Gastrocnemius medialis (tissue), 4 donors: ENCODE data around the gene GLI2. TPM values are rescaled to one million over a fixed set of nuclear protein-coding genes. Genes with fewer than 3 reads are reported as not detected.

Experiments
- ATAC-seq, 2 donors: fragments of 150-250 bp; one replicate each; pipeline ENCODE4 v1.9.1; 2016
- DNase-seq, 2 donors: peaks; one replicate each; pipeline ENCODE4 v3.0.0-alpha.2; 2019
- H3K27ac ChIP-seq, 4 donors: fragments of 200-600 bp; sonication (generic); 1 replicate in 1 of 4; 2 replicates in 3 of 4; pipeline ENCODE4 v1.5.1; 2016 to 2018; ENCODE audit warnings: mild to moderate bottlenecking in 2 of 4, moderate library complexity in 1 of 4
- H3K27me3 ChIP-seq, 3 donors: fragments of 200-600 bp; sonication (generic) in 2 of 3; 1 replicate in 1 of 3; 2 replicates in 2 of 3; pipeline versions ENCODE4 v1.5.1 to v1.6.0; 2016 to 2019; ENCODE audit warnings: mild to moderate bottlenecking in 1 of 3, moderate library complexity in 1 of 3
- H3K36me3 ChIP-seq, 2 donors: fragments of 200-600 bp; sonication (generic) in 1 of 2; one replicate each; pipeline ENCODE4 v1.5.1; 2017 to 2018
- H3K4me1 ChIP-seq, 2 donors: fragments of 200-600 bp; sonication (generic) in 1 of 2; one replicate each; pipeline ENCODE4 v1.5.1; 2016 to 2017; ENCODE audit warnings: mild to moderate bottlenecking in 2 of 2
- H3K4me3 ChIP-seq, 4 donors: fragments of 200-600 bp; sonication (generic) in 3 of 4; 1 replicate in 1 of 4; 2 replicates in 3 of 4; pipeline ENCODE4 v1.5.1; 2016 to 2019; ENCODE audit warnings: mild to moderate bottlenecking in 2 of 4
- H3K9me3 ChIP-seq, 3 donors: fragments of 200-600 bp; sonication (generic) in 2 of 3; 1 replicate in 1 of 3; 2 replicates in 2 of 3; pipeline ENCODE4 v1.5.1; 2016 to 2019
- CTCF ChIP-seq, 5 experiments: fragments of 450-650 bp in 3 of 5; fragments of 200-600 bp in 2 of 5; sonication (generic) in 2 of 5; IDR thresholded peaks in 4 of 5; conservative IDR thresholded peaks in 1 of 5; 1 replicate in 4 of 5; 2 replicates in 1 of 5; pipeline ENCODE4 v1.5.1; 2016 to 2019; ENCODE audit warnings: antibody characterized with exemption in 5 of 5, mild to moderate bottlenecking in 3 of 5, moderate library complexity in 3 of 5
- POLR2A ChIP-seq, 2 donors: fragments of 450-650 bp; IDR thresholded peaks; one replicate each; pipeline ENCODE4 v1.6.1; 2017; ENCODE audit warnings: antibody characterized with exemption in 2 of 2, mild to moderate bottlenecking in 2 of 2, moderate library complexity in 2 of 2
- in situ Hi-C, 4 donors: fragments of 200-750 bp; cut with MboI; loops; one replicate each; pipeline versions ENCODE4 v1.15.0 to v1.8.0; 2017; ENCODE audit warnings: low sequenced_read_pairs in 4 of 4
- intact Hi-C: fragments of 100-400 bp; cut with DNase I; formaldehyde crosslinking; loops from one replicate; pipeline ENCODE4 v1.15.1; 2023; ENCODE audit warnings: low total_unique reads
- total RNA-seq, 4 donors: library from RNA; depleted of rRNA; stranded (reverse); fragments of >200 nt; gene quantifications; one replicate each; pipeline versions ENCODE4 v1.1.0 to v1.2.3, GENCODE V29; 2016

The GLI2 gene
- total RNA-seq, 4 donors from 2014 or later = 0.27 to 0.49 (median 0.29) TPM

GRCh38 chr2:120704696-120705095 lies 31.0 kb upstream of the GLI2 start:
- H3K36me3 ChIP-seq = no peaks in the 10 kb centered on the region
- no peaks in the 10 kb centered on the region for H3K4me1 ChIP-seq
- in situ Hi-C loops (loop anchor here in 2 of 4 donors (25.0 kb wide), 2 partner anchors 608 to 633 kb away; no protein-coding TSS in a partner anchor), intact Hi-C loops (no loop called here)
- TF ChIP-seq POLR2A (IDR thresholded peaks at IDR 0.05) = no peak
- no peak for TF ChIP-seq CTCF (IDR thresholded peaks at IDR 0.05 in 4 of 5, conservative IDR thresholded peaks at IDR 0.05 in 1 of 5)
- H3K27me3 ChIP-seq = no peaks in the 10 kb centered on the region
- no peak overlapping the region for H3K27ac ChIP-seq
- no peak overlapping the region for H3K4me3 ChIP-seq
- H3K9me3 ChIP-seq = no peaks in the 10 kb centered on the region
- DNase-seq (no peak), ATAC-seq (no peak)

GRCh38 chr2:120707816-120708215 lies 27.9 kb upstream of the GLI2 start:
- TF ChIP-seq POLR2A (IDR thresholded peaks at IDR 0.05) = no peak
- TF ChIP-seq CTCF (IDR thresholded peaks at IDR 0.05 in 4 of 5, conservative IDR thresholded peaks at IDR 0.05 in 1 of 5) = no peak
- H3K9me3 ChIP-seq = no peaks in the 10 kb centered on the region
- intact Hi-C loops = no loop called here
- in situ Hi-C loops = loop anchor here in 2 of 4 donors (25.0 kb wide), 2 partner anchors 604 to 629 kb away; no protein-coding TSS in a partner anchor
- H3K36me3 ChIP-seq = no peaks in the 10 kb centered on the region
- H3K27me3 ChIP-seq = no peaks in the 10 kb centered on the region
- no peak overlapping the region for H3K4me3 ChIP-seq
- no peak for ATAC-seq
- no peak overlapping the region for H3K27ac ChIP-seq
- no peaks in the 10 kb centered on the region for H3K4me1 ChIP-seq
- DNase-seq = no peak

- H3K36me3 ChIP-seq = no peaks in the 10 kb centered on the region
- ATAC-seq = no peak
- intact Hi-C loops = no loop called here
- no peaks in the 10 kb centered on the region for H3K27me3 ChIP-seq
- in situ Hi-C loops = loop anchor here in 2 of 4 donors (25.0 kb wide), 2 partner anchors 603 to 628 kb away; no protein-coding TSS in a partner anchor
- no peak overlapping the region for H3K27ac ChIP-seq
- no peaks in the 10 kb centered on the region for H3K4me1 ChIP-seq
- no peak for TF ChIP-seq CTCF (IDR thresholded peaks at IDR 0.05 in 4 of 5, conservative IDR thresholded peaks at IDR 0.05 in 1 of 5)
- no peak for TF ChIP-seq POLR2A (IDR thresholded peaks at IDR 0.05)
- H3K9me3 ChIP-seq = no peaks in the 10 kb centered on the region
- DNase-seq = no peak
- no peak overlapping the region for H3K4me3 ChIP-seq
These were observed 26.6 kb upstream of the GLI2 start for GRCh38 chr2:120708944-120709607.

GRCh38 chr2:120709608-120710041 lies 26.0 kb upstream of the GLI2 start:
- no peak overlapping the region for H3K27ac ChIP-seq
- ATAC-seq = peak in 1 of 2 donors; percentile 55
- no peak overlapping the region for H3K4me3 ChIP-seq
- DNase-seq = peak in 1 of 2 donors; percentile 18
- H3K4me1 ChIP-seq = no peaks in the 10 kb centered on the region
- intact Hi-C loops = no loop called here
- TF ChIP-seq CTCF (IDR thresholded peaks at IDR 0.05 in 4 of 5, conservative IDR thresholded peaks at IDR 0.05 in 1 of 5) = no peak
- TF ChIP-seq POLR2A (IDR thresholded peaks at IDR 0.05) = no peak
- H3K9me3 ChIP-seq = no peaks in the 10 kb centered on the region
- in situ Hi-C loops = loop anchor here in 2 of 4 donors (25.0 kb wide), 2 partner anchors 603 to 628 kb away; no protein-coding TSS in a partner anchor
- H3K36me3 ChIP-seq = no peaks in the 10 kb centered on the region
- H3K27me3 ChIP-seq = no peaks in the 10 kb centered on the region
